HG03439 (cell line): ENCODE measurements around the gene BCOR.

ENCODE experiments used
- ATAC-seq: cut with Tn5 transposase; IDR thresholded peaks from one replicate; pipeline ENCODE4 v1.9.1; 2021; ENCODE audit warnings: mild to moderate bottlenecking, moderate library complexity; ENCODE audit not compliant: unreplicated experiment

The BCOR gene

DNA sequence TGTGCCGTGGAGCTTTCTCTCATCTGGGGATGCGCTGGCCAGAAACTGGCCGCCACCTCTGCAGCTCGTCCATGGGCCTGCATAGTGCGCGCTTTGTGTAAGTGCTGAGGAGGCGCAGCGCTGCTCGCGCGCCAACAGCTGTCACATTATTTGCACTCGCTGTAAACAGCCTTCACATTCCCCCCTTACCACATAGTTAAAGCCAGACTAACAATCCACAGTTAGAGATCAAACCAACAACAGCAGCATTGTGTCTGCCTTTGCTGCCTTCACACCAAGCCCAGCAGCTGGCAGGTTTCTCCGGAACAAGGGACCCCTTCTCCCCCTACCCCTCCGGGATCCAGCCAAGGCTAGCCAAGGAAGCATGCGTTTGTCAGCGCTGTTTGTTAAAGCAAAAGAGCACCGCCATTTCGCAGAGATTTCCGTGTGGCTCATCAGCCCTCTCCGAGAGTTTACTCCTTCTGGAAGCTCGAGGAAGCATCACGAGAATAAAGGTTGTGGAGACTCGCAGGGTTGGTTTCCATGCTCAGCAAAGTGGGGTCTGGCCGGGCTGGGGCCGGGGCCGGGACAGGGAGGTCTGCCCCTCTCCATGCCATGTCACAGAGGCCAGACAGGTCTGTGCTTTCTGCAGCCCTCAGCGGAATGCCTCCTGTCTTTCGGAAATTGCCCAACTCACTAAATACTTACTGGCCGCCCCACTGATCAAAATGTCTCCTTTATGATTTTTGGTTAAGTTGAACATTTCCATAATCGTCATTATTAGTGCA lies 11.0 kb downstream of the BCOR start:
- no peak for ATAC-seq

DNA sequence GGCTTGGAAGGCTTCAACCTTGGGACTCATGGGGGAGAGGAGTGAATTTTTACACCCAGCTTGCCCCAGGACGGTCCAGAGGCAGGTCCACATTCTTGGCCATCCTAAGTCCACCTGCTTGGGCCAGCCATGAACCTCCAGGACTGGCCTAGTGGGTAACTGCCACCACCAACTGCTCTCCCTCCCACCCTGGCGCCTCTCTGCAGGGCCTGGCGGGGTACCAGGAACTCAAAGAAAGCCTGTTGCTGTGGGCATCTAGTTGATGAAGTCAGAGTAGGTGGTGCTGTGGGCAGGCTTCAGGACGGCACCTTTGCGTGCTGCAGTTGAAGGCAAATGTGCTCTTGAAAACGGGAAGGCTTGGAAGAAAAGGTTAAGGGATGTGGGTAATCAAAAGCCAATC lies 12.0 kb downstream of the BCOR start:
- ATAC-seq, result no peak

DNA sequence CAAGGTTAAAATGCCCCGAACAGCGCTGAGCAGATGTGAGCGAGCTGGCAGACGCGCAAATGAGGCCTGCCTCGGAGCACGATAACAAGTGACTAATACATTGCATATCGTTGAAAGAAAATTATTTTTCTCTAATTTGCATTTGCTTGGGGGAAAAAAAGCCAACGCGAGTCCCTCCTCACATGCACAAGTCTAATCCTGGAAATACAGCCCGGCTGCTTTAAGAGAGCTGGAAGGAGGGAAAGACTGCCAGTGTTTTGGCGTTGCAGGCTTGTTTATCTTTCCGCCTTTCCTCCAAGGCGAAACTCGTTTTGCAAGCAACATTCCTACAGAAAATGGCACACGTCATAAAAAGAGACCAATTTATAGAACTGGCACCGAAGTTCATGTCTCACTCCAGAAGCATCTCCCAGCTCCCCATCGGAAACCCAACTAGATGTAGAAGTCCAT lies 12.6 kb downstream of the BCOR start:
- no peak for ATAC-seq

DNA sequence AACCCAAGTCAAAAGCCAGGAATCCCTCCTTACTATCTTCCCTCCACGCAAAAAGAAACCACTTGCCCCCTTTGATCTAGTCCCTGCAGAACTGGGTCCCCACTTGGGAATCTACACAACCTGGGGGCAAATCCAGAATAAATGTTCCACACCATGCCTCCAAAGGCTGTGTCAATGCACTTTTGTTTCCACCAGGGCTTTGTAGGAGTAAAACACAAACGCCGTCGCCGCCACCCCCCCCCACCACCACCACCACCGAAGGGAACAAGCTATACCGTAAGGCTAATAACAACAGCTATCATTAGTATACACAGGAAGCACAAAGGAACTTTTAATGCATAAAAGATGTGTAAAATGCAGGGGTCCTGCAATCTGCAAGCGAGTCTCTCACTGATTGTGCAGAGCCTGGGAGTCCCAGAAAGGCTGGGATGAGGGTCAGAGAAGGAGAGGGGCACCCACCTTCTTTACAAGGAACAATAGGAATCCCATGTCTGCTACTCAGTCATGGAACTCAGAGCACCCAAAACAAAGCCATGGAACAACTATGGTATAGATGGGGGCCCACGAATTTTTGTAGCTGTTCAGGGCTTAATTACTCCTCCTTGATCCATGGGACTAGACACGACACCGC lies 13.2 kb downstream of the BCOR start:
- ATAC-seq, result no peak

DNA sequence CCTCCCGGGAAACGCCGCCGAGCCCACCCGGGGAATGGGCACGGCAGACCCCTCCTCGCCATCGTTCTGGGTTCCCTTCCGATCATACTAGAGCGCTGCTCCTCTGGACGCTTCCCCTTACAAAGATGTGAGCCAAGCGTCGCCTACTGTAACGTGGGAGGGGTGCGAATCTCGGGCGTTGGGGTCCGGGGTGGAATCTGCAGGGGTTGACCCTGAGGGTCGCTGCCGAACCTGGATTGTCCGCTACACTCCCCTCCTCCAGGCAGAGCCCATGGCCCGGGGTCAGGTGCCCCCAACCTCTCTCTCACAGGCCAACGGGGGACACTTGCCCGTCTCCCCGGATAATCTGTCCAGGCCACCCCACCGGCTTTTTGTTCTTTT lies 13.8 kb downstream of the BCOR start:
- ATAC-seq, result no peak

DNA sequence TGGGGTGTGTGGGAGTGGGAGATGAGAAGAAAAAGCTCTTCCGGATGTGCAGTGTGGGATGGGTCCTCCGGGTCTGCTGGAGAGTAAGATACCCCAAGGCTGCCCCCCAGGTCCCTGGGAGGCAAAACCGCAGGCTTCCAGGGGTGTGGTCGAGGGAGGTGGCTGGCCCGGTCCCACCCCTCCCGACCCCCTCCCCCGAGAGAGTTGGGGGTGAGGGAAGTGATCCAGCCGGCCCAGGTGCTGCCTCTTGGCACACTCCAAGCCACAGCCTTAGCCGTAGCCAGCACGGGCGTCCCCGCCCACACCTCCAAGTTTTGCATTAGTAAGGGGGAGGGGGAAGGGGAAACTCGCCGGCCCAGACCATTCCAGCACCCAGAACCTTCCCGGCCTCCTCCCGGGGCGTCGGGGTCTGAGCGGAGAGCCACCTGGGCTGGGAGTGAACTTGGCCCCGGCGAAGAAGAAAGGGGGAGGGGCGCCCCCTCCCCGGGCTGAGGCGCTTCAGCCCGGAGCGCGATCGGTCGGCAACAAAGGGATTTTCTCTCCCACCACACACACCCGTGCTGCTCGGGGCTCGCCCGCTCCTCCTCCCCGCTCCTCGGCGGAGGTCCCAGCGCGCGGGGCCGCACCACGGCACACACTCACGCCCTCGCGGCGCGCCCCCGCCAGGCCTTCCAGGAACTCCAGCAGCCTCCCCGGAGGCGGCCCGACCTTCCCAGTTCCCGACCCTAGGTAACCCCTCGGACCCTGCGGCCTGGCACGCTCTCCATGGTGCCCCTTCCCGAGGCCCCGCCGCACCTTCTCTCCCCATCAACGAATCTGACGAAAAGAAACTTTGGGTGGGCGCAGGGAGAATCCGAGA lies 14.4 kb downstream of the BCOR start:
- ATAC-seq, result no peak

DNA sequence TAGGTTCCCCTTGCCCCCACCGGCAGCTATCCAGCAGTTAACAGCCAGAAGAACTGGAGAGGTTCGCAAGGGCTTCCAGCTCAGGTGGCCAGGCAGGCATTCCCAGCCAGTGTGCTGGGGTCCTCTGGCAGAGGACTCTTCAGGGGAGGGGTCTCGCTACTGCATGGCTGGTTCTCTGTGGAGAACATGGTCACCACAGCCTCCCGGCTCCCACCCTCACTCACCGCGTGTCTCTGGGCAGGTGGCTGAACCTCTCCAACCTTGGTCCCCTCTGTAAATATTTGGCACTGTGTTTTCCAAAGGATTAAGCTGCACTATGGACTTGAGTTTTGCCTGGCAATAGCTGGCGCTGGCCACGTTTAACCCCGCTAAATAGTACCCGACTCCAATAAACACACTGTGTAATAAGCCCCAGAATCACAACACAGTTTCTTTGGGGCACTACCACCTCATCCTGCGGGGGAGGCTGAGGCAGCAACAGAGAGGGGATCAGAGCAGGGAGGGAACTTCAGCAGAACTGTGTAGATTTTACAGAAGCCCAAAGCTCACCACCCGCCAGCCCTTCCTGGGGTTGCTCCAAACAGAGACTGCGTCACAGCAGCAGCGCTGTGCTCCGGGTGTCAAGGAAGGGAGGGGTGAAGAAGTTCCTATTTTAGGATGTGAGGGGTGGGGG lies 15.2 kb downstream of the BCOR start:
- no peak for ATAC-seq

DNA sequence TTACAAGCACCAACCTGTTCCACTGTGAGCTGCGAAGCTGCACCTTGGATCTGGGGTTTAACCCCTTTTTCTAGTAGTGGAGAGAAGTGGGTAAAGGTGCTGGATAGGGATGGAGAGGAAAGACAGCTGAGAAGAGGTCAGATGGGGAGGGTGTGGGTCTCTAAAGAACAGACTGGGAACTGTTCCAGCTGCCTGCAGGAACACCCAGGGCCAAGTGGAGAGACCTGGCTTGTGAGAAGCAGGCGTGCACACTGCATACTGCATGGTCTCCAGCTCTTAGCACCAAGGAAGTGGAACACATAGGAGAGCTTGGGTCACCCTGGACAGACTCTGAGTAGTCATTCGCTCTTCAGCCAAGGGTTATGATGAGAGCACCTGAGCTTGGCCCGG lies 16.1 kb downstream of the BCOR start:
- no peak for ATAC-seq

DNA sequence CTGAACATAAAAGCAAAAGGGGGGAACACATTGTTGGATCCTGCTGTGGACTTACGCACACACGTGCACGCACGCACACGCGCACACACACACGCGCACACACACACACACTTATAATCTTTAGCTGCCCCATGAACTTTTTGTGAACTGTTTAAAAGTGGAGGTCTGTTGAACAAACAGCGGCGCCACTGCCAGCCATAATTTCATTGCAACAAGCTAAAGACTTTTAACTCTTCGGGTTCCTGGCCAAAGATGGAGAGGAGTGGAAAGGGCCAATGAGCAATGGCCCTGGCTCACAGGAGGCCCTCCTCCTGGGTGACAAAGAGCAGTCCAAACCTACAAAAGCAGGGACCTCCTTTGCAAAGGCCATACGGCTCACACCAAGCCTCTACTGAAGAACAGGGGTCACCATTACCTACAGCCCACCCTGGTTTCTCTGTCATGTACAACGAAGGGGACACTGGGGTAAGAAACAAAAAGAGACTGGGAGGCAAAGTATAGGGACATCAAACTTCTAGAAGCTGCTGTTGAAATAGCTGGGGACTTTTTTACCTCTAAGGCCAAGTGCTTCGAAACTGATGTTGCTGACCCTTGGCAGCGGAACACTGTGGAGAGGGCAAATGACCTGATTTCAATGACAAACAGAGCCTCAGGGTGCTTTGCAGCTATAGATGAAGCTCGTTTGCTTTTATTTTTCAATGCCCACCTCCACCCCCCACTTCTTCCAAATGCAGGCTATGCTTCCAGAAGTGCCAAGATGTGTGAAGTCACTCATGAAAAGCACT lies 16.7 kb downstream of the BCOR start:
- ATAC-seq, result no peak

DNA sequence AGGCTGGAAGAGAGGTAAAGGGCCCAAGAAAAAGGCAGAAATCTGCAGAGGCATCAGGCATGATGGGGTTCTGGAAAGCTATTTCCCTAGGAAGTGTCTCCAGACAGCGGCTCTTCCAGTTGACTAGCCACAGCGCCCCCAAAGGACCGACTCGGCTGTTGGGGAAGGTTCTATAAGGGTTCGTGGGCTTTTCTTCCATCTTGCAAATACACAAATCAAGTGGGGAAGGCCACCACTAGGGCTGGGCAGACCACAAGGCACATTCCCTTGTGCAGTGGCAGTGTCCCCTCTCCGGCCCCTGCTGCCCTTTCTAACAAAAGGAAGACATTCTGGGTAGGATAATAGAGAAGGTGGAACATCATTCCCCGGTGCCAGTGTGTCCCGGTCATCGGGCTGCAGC lies 18.2 kb downstream of the BCOR start:
- no peak for ATAC-seq

DNA sequence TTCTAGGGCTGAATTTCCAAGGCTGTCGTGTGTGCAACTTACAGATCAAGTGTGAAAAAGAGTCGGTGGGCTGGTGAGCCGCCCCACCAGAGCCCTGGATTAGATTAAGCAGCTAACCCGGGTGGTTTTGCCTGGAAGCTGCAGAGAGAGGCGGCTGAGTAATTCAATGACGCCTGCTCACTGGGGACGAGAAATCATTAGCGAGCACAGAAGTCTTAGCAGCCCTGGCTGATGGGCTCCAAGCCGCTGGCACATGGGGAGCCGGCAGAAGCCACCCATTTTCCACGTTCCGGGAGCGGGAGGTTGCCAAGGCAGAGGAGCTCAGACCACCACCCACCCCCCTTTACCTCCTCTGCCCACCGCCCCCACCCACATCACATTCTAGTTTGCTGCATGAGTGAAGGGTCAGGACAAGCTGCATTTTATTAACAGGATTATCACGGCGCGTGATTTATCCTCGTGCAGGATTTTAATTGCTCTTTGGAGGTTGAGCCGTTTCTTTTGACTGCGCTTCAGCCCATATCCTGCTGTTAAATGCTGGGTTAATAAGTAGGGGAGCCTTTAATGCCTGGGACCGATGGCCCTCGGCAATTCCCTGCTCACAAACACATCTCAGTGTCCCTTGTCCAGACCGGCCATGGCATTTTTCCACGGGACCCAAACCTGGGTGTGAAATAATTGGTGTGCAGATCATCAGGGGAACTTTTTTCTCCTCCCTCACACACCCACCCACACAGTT lies 19.1 kb downstream of the BCOR start:
- ATAC-seq, result no peak

DNA sequence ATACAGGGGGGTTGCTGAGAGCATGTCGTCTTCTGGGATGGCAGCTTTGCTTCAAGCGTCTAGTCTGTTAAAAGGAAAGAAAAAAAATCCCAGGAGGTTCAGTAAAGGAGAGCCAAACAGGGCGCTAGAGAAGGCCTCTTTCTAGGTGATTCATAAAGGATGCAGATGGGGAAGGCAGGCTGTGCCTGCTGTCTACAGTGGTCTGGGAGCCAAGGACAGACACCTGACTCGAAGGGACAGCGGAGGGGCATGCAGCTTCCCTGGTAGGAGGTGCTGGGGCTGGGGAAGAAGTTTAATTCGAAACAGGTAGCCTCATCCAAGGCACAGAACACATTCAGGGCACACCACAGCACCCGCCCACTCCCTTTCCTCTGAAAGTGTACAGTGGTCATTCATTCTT lies 19.9 kb downstream of the BCOR start:
- ATAC-seq, result no peak

DNA sequence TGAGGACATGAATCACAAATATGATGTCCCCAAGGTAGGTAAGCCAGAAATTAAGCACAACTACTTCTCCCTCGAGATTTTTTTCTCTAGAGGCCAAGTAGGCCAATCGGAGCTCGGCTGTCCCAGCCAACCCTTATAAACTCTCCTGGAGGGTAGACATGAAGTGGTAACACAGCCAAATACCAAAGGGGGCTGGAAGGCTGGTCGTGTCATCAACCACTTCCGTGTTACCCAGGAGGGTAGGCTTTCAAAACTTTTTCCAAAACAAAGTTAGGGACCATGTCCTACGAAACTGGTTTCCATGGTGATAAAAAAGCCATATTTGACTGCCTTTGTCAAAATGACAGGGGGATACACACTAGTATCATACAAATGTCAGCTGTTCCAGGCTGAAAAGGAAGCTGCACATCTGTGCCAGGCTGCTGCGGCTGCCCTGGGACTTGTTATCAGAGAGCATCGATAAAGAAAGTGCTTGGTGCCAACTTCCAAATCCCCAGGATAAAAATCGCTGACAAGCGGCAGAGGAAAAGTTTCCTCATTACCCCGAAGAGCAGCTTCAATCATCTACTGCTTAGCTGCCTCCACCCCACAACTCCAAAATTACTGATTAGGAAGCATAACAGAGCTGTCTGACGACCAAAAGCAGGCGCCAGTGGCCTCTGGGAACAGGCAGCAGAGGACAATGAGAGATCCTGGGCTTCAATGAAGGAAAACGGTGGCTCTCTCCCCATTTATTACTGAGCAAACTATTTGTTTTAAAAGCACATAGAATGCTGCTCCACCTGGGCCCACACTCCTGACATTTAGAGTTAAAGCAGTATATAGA lies 20.8 kb downstream of the BCOR start:
- ATAC-seq, result no peak

DNA sequence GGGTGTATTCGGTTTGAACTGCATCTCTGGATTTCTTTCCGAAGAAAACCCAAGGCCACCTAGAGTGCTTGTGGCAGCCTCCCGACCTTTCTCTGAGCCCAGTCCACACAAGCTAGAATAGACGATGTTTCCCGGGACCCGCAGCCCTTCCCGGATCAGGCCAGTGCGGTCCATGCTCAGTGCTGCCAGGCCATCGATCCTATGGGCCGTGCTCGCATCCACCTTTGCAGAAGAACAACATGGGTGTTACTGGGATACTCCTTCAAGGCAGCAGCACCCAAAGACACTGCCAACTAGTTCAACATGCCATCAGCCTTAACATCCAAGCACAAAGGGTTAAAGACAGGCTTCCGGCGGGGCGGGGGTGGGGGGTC lies 22.8 kb downstream of the BCOR start:
- ATAC-seq, result no peak

DNA sequence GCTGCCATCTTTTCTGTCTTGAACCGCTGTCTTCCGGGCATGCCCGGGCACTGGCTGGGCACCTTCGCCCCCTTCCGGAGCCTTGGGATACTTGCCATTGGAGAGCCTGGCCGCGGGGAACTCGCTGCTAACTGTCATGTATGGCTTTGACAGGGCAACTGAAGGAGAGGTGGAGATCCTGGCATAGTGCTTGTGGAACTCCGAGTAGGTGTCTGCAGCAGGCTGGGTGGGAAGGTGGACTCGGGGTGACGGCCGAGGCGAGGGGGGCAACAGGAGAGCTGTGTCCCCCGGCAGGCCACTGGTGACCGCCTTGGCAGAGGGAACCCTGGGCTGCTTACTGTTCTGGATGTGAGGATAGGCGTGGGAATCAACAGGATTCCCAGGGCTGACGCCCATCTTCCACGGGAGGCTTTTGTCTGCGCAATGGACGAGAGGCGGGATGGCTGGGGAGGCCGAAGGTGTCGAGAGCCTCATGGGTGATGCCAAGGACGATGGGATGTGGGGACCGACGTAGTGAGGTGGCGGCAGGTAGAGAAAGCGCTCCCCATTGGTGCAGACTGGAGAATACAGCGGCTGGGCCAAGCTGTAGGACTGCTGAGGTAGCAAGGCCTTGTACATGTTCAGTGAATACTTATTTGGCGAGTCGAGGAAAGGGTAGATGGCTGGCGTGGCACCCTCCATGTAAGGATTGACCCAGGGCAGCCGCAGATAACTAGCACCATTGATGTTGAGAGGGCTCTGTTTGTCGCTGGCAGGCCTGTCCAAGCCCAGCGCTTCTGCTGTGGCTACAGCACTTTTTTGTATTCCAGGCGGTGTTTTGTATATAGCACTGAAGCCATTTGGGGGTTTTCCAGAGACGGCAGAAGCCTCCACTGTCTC lies 23.4 kb downstream of the BCOR start:
- no peak for ATAC-seq

DNA sequence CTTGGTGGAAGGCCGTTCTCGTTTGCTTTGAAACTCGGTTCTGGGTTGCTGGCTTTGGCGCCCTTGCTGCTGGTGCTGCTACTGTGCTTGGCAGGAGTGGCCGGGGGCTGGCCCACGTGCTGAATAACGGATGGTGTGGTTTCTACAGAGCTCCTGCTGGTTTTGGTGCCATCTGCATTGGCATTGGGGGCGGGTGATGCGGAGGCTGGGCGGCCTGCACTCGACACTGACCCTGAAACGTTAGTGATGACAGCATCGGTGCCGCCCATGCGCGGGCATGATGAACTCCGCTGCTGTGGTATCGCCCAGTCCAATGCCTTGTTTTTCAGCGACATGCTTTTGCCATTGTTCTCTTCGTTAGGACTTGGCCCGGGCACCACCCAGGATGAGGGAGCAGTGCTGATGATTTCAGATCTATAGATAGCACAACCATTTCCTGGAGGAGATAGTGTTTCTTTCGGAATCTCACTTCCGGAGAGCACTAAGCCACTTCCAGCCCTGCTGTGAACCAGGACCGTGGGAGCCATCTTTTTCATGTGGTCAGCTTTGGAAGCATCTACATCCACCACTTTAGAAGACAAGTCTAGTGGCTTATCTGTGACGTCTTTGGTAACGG lies 24.2 kb downstream of the BCOR start:
- no peak for ATAC-seq

DNA sequence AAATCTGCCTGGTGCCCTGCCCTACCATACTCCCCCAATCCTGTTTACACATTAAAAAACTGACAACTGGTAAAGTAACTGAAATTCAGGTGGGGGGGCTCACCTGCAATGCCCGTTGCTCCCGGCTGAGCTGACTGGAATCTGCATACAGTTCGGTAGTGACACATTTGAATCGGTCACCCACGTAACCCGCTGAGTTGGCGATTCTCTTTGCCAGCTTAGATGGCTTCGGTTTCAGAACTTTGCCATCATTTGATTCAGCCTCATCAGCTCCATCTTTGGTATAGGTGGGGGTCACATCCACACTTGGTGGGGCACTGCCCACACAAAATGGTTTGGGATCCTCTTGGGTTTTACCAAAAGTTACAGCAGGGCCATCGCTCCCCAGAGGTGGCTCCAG lies 25.5 kb downstream of the BCOR start:
- ATAC-seq, result no peak

DNA sequence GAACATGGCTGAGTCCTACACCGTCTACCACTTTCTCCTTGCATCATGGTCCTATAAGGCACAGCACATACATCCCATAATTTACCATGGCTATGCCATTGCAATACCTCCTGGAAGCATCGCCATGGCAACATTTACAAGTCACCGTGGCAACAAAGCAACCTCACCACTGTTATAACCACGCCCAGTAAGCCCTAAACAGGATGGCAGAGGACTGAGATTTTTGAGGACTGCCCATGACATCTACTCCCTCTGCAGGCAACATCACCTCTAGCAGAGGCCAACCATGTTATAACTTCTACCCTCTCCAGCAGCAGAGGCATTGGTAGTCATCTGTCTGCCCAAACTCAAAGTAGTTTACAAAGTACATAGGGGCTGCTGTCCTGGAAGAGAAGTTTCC lies 29.7 kb downstream of the BCOR start:
- no peak for ATAC-seq
